Left hindlimb (tissue), 1 donor: ENCODE data around the gene CBLN3.
"Not testable (repeated sequence)": the region's sequence is repeated elsewhere in the genome, so short reads cannot be mapped to it uniquely, and the experiment has no call there.

Source experiments
- DNase-seq: peaks from one replicate; pipeline ENCODE4 v3.0.0-alpha.2; 2018

CBLN3 gene

GRCh38 chr14:24399999-24400718, 29.3 kb downstream of the CBLN3 start:
- no peak for DNase-seq

- DNase-seq: no peak
These were observed 30.0 kb downstream of the CBLN3 start for GRCh38 chr14:24399447-24399822.

GRCh38 chr14:24398653-24399446, 30.6 kb downstream of the CBLN3 start, which contains the start of gene NYNRIN:
Gene NYNRIN (plus strand): TSS chr14:24399003. CDS start chr14:24399247, 244 bp downstream.
- DNase-seq: peak; percentile 91

GRCh38 chr14:24398293-24398652, 31.2 kb downstream of the CBLN3 start:
- DNase-seq: peak; percentile 83

- DNase-seq: no peak
These were observed 31.7 kb downstream of the CBLN3 start for GRCh38 chr14:24397639-24398292.

- no peak for DNase-seq
These were observed 33.6 kb downstream of the CBLN3 start for GRCh38 chr14:24395609-24396582.

- DNase-seq: no peak
These were observed 35.2 kb downstream of the CBLN3 start for GRCh38 chr14:24394275-24394674.

- peak; percentile 14 for DNase-seq
These were observed 37.0 kb downstream of the CBLN3 start for GRCh38 chr14:24392325-24393091.

GRCh38 chr14:24390701-24391468, 38.6 kb downstream of the CBLN3 start:
- DNase-seq: no peak

GRCh38 chr14:24389226-24389848, 40.1 kb downstream of the CBLN3 start:
- DNase-seq: no peak

GRCh38 chr14:24388474-24389179, 40.8 kb downstream of the CBLN3 start:
- DNase-seq: no peak

GRCh38 chr14:24387579-24387978, 41.9 kb downstream of the CBLN3 start:
- DNase-seq: not testable (repeated sequence)

GRCh38 chr14:24387009-24387345, 42.5 kb downstream of the CBLN3 start:
- DNase-seq: no peak

- no peak for DNase-seq
These were observed 43.9 kb downstream of the CBLN3 start for GRCh38 chr14:24385524-24385923.

- no peak for DNase-seq
These were observed 45.3 kb downstream of the CBLN3 start for GRCh38 chr14:24384169-24384568.

GRCh38 chr14:24382064-24382371, 47.5 kb downstream of the CBLN3 start:
- no peak for DNase-seq

GRCh38 chr14:24381363-24382063, 48.0 kb downstream of the CBLN3 start:
- DNase-seq: no peak

GRCh38 chr14:24379907-24380730, 49.3 kb downstream of the CBLN3 start:
- DNase-seq: no peak
